GM19023 (cell line): ENCODE results near the gene MYO5C.

Experiments used
- ATAC-seq: cut with Tn5 transposase; IDR thresholded peaks from one replicate; pipeline ENCODE4 v1.9.1; 2021; ENCODE audit warnings: mild to moderate bottlenecking, moderate library complexity; ENCODE audit not compliant: unreplicated experiment

MYO5C gene

DNA sequence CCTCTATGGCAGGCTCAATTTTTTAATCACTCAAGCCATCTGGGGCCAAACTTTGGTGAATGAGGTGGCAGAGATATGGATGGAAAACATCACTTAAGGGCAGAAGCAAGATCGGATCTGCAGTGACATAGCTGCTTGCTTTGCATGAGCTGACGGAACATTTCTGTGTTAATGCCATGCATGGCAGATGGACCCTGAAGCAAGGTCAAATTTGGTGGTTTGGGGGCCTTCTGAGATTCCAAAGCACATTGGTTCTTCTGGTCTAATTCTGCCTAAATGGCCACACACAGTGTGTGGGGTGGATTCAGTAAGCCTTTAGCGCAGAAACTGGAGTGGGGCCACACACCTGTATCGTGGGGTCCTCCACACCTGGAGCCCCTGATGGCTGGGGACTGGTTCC is 144.7 kb downstream of the MYO5C start:
- ATAC-seq, result no peak

DNA sequence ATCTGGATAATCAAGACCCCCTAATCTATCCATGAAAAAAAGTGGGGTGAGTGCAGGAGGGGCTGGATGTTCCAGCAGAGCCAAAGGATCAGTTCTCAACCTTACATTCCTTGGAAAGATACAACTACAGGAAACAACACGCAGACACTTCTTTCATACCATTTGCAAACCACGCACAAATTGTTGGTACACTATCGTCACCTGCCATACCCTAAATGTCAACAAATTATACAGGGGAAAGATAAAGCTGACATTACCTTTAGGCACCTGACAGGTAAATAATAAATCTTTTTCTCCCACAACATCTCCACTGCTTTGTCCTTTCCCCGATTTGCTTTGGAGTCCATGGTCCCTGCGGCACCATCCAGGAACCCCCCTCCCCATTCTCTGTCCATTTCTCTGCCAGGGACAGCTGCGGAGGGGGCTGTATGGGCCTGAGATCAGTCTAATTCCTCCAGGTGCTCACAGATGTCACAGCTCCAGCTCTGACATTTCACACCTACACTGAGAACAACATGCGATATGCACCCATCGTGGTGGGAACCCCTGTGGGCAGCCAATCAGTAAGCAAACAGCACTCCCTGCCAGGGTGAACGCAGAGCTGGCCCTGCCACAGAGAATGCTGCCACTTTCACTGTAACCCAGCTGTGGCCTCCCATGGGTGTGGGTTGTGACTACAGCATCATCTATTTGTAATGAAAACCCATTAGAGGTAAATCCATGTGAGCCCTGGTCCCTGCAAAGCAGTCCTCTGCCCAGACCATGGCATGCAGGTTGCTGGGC is 145.4 kb downstream of the MYO5C start:
- no peak for ATAC-seq

DNA sequence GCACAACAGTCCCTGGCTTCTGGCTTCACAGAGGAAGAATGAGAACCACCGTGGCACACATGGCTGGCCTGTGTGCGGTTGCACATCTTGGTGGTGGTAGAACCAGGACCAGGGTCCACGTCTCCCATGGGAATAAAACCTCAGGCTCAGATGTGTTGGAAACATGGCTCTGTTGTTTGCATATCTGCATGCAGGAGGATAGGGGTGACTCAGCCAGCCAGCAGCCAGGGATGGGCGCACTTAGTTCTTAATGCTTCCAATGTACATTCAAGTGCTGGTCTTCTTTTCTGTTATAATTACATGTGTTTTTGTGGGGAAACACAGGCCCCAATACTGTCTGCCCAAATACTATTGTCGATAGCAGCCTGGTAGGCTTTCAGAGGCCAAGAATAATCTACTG is 147.2 kb downstream of the MYO5C start:
- ATAC-seq, result no peak

DNA sequence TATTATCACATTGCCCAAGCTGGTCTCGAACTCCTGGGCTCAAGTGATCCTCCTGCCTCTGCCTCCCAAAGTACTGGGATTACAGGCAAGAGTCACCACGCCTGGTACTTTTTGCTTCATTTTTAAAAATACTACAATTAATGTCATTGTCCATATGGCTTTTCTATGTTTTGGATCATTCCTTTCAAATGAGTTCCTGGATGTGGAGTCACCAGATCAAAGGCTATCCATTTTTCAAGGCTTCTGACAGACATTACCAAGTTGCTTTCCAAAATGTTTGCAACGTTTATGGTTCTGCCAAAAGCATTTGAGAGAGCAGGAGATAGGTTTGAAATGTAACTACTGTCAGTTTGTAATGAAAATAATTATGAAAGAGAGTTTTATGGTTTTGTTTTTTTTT is 148.8 kb downstream of the MYO5C start:
- ATAC-seq, result no peak

DNA sequence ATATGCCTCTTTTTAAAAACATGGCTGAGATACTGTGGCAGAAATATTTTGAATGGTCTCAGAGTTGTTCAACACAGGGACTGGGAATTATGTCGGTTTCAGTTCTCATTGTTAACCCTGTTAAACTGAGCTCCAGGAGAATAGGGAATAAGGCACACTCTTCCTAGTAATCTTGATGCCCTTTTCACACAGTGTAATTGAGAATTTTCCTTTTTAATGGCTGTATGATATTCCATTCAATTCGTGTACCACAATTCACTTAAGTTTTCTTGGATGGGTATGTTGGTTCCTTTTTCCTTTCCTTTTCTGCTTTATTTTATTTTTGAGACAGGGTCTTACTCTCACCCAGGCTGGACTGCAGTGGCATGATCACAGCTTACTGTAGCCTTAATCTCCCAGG is 149.3 kb downstream of the MYO5C start:
- no peak for ATAC-seq

DNA sequence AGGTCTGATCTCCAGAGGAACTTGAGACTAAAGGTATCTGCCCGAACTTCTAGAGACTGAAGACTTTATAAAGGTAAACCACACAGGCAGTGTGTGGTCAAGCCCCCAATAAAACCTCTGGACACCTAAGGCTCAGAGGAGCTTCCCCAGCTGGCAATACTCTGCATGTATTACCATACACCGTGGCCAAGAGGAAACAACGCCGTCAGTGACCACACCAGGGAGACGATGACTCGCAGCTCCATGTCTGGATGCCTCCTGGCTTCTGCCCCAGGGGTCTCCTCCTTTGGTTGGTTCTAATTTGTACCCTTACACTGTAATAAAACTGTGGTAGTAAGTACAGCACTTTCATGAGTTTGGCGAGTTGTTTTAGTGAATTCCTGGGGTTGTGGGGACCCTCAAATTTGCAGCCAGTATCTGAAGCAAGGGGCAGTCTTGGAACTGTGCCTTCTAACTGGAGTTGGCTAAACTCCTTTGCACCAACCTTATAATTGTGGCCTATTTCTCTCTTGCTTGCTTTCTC is 150.9 kb downstream of the MYO5C start:
- no peak for ATAC-seq

DNA sequence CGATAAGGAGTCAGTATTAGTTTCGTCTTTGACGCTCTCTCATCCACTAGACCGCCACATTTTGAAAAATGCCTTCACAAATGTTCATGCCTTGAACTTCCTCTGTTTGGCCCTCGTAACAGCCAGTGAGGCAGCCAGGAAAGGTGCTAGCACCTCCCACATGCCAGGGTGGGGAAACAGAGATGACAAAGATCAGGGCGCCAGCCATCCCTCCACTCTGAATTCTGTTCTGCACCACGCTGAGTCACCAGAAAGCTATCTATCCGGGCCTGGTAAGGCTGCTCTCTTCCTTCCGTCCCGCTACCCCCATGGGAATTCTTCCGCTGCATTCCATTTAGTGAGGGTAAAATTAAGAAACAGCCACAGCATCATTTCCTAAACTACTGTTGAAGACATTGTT is 151.7 kb downstream of the MYO5C start:
- ATAC-seq, result no peak
